HG03439 (cell line): ENCODE results near the gene OR1D5.
"Not testable (repeated sequence)": the region's sequence is repeated elsewhere in the genome, so short reads cannot be mapped to it uniquely, and the experiment has no call there.

Experiments
- ATAC-seq: cut with Tn5 transposase; IDR thresholded peaks from one replicate; pipeline ENCODE4 v1.9.1; 2021; ENCODE audit warnings: mild to moderate bottlenecking, moderate library complexity; ENCODE audit not compliant: unreplicated experiment

OR1D5 gene, protein sequence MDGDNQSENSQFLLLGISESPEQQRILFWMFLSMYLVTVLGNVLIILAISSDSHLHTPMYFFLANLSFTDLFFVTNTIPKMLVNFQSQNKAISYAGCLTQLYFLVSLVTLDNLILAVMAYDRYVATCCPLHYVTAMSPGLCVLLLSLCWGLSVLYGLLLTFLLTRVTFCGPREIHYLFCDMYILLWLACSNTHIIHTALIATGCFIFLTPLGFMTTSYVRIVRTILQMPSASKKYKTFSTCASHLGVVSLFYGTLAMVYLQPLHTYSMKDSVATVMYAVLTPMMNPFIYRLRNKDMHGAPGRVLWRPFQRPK

DNA sequence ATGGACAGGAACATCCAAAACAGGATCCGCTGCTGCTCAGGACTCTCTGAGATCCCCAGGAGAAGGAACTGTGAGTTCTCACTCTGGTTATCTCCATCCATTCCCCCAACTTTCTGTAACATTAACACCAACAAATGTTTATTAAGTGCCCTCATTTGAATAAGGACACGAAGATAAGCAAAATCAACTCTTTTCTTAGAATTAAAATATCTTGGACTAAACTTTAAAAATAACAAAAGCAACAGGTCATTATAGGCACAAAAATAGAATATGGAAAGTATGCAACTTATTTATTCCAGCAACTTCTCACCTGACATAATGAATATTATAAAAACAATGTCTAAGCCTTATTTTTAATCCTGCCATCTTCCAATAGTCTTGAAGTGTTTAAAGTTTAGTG, at the start of gene OR1D5:
TSS of gene OR1D5 (minus strand) at position 101 of the 400 bp plus-strand sequence. CDS start at position 101, 0 bp downstream.
- ATAC-seq, result not testable (repeated sequence)

- no peak for ATAC-seq
These were observed 40.9 kb upstream of the OR1D5 start, which contains the start of gene OR1D2 for GRCh38 chr17:3104322-3104721. OR1D2 (minus strand) TSS chr17:3104422; CDS start chr17:3092996, 11,426 bp downstream.

DNA sequence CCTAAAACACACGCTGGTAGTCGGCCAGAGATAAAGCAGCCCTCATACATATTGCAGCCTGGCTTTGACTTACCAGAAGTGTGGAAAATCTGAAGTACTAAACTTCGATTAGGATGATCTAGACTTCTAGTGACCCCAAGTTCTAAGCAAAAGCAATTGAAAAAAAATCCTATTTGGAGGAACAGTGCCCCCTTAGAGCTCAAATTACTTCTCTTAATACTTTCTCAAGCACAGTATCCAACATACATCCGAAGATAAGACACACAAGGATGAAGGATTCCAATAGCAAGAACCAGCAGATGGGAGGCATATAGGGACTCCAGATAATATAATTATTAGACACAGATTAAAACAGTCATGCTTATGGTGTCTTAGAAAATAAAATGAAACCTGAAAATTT, 10.4 kb upstream of the OR1D5 start:
- ATAC-seq, result not testable (repeated sequence)

DNA sequence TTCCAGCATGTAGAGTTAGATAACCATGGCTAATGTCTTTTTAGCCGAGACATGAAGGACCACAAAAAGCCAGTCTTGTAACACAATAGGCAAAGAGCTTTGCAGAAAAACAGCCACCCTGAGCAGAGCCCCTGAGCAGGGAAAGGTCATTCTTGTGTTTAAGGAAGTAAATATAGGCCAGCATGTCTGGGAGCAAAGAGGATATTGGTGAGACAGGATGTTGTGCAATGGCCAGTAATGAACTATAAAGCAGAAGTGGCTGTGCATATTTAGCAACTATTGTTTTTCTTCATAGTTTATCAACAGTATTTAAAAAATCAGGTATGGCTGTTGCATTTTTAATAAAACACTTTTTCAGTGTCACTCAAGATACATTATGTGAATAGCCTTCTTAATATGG, 1.8 kb upstream of the OR1D5 start:
- not testable (repeated sequence) for ATAC-seq

GRCh38 chr17:3062824-3063377, 506 bp downstream of the OR1D5 start:
- ATAC-seq, result not testable (repeated sequence)

DNA sequence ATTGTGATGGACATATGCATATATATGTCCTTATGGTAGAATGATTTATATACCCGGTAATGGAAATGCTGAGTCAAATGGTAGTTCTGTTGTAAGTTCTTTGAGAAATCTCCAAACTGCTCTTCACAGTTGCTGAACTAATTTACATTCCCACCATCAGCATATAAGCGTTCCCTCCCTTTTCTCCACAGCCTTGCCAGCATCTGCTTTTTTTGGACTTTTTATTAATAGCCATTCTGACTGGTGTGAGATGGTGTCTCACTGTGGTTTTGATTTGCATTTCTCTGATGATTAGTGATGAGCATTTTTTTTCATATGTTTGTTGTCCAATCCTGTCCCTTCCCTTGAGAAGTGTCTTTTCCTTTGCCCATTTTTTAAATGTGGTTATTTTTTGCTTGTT, 8.5 kb downstream of the OR1D5 start:
- ATAC-seq, result not testable (repeated sequence)

GRCh38 chr17:3049705-3050295, 13.6 kb downstream of the OR1D5 start:
- no peak for ATAC-seq

GRCh38 chr17:3048727-3049471, 14.5 kb downstream of the OR1D5 start:
- peak; percentile 76 for ATAC-seq

- ATAC-seq, result no peak
These were observed 16.7 kb downstream of the OR1D5 start for GRCh38 chr17:3046753-3047152.

GRCh38 chr17:3043737-3044365, 19.6 kb downstream of the OR1D5 start:
- no peak for ATAC-seq

DNA sequence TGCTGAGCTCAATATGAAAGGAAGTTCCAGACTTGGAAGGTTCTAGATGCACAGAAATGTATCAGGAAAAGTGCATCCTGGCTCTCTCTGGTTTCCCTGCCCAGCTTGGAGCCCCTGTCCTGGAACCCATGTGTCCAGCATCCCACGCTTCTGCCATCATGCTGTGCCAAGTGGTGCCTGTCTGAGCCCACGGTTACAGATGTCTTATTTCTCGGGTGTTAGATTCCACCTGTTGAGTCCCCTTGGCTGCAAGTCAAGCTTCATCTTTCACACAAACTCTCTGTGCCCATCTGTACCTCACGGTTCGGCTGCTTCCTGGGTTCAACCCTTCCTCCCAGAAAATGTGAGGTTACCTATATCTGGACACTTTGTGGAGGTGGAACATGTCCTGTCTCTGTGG, 22.5 kb downstream of the OR1D5 start:
- no peak for ATAC-seq

DNA sequence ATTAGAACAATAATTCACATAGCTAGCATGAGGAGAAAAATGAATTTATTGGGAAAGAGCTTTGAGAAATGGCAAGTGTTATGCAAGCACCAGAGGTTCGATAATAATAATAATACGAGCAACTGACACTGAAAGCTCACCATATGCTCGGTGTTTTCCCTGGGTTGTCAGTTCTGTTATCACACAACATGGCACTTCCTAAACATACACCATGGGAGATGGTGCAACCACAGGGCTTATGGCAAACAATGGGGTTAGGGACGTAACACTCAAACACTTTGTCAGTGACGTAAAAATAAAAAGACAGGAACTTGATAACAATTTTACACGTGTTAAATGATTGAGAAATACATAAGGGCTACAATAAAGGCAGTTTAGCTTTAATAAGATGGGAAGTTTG, 23.7 kb downstream of the OR1D5 start:
- no peak for ATAC-seq

DNA sequence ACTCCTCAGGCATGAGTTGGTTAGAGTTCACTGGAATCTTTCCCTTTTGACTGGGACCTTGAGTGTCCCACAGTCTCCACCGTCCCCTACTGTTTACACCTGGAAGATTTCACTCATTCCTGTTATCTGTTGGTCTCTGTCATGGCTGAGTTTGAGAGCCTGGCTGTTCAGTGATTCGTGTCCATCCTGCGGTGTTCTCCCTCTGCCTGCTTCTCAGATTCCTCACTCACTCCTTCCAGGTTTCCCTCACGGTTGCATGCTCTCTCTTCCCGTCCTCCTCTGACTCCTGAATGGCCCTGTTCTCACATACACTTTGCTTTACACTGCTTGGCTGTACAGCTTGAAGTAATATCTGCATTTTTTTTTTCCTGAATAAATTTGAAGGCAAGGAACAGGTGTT, 24.5 kb downstream of the OR1D5 start:
- ATAC-seq, result no peak

DNA sequence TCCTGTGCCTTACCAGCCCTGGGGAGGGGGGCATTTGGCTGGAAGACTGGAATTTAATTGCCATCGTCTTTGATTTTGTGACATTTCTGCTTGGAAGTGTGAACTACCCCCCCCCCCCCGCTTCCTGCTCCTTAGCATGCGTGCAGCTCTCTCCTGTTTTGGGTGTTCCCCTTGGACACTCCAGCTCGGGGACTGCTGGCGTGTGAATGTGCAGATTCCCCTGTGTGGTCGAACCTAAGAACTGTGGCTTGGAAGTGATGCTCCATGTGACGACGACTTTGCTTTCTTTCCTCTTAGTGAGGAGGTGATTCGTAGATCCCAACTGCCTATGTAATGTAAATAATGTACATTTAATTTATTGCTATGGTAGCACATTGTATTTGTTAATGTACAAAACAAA, 26.1 kb downstream of the OR1D5 start:
- ATAC-seq, result no peak

GRCh38 chr17:3036800-3037199, 26.6 kb downstream of the OR1D5 start:
- ATAC-seq, result no peak

DNA sequence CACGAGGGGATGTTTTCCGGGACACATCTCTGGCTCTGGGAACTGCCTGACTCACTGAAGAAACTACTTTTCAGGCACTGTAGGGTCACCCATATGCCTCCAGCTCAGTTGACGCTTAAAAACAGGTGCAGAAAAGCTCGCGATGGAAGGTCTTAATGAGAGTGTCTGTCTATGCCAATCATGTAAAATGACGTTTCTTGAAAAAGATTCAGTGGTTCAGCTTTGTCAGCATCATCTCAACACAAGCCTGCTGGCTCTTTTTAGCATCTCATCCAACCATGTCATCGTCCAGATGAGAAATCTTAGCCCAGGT, 27.5 kb downstream of the OR1D5 start:
- no peak for ATAC-seq

DNA sequence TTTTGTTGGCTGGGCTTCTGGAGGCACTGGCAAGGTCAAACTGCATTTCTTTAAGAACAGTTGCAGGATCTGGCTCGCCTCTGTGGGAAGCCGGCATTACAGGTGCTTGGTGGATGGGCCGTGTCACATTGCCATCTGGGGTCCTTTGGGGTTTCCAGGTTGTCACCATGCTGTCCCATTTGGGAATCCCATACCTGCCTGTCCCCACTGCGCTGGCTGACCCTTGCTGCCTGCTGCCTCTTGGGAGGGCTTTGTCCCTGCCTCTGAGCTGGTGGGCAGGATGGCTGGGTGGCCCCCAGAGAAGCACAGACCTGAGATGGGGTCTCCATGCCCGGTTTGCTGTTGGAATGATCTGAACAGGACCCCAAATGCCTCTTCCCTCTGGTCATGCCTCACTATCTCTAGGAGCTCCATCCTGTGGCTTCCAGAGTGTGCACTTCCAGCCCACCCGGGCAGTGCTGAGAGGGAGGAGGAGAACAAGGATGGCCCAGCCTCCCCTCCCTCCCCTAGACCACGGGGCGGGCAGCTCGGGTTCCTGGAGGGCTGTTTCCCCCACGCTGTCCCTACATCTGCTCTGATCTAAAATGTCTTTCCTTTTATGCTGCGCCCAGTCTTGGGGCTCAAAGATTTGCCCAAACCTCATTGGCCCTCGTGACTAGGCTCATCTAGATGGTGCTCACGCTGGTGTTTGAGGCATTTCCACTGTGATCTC, 28.0 kb downstream of the OR1D5 start:
- no peak for ATAC-seq

DNA sequence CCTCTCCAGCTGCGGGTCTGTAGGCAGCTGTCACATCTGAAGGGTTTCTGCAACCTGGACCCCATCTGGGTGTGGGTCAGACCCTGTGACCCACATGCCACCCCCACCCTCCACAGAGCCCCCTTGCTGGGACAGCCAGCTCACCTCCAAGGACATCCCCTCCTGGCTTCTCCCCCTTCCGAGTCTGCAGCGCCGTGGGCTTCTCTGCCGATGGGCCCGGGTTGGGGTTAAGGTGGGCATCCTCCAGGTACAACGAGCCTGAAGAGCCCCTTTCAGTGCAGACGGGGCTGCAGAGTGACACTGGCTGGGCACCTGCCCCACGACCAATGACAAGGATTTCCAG, 28.9 kb downstream of the OR1D5 start:
- ATAC-seq, result no peak

- ATAC-seq, result no peak
These were observed 29.4 kb downstream of the OR1D5 start for GRCh38 chr17:3033741-3034577.

DNA sequence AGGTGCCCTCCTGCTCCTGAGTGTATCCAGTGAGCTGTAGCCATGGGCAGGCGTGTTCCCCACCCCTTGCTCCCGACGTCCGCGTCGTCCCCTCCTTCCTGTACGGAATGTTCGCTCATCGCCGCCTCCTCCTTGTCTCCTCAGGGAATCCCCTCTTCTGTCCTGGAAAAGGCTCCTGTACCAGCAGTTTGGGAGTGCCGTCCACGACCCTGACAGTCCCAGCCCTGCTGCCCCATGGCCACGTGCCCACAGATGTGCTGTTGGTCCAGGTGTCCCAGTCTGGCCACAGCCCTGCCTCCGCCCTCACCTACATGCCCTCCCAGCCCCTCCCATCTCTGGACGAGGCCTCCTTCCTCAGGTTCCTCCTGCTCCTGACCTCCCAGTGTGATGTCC, 30.2 kb downstream of the OR1D5 start:
- no peak for ATAC-seq
